Endothelial cell of umbilical vein (primary cell): ENCODE measurements around the gene CFAP43. TPM values are rescaled to one million over a fixed set of nuclear protein-coding genes. Genes with fewer than 3 reads are reported as not detected.

ENCODE experiments used
- BruUV-seq: library from RNA; stranded (reverse); fragments of 400-500 nt; replicated peaks from 2 replicates; lab custom pipeline; 2021; lab: Mats Ljungman, UMichigan
- CTCF ChIA-PET: fragments of 300-600, 350-600 bp; sonication (Branson Sonifier 250); formaldehyde crosslinking; loops from one replicate; lab custom pipeline; 2021; ENCODE audit warnings: antibody characterized with exemption, inconsistent platforms; lab: Charles Lee
- POLR2A ChIA-PET: fragments of 300-600, 350-600 bp; sonication (Branson Sonifier 250); formaldehyde crosslinking; loops from one replicate; lab custom pipeline; 2021; ENCODE audit warnings: antibody characterized with exemption, inconsistent platforms; lab: Charles Lee
- DNase-seq: peaks from one replicate; pipeline ENCODE4 v3.0.0-alpha.2; 2011; ENCODE audit warnings: low read depth, low spot score
- FAIRE-seq: peaks from 2 replicates; lab custom pipeline; 2011; peaks lifted over from hg19 to GRCh38; lab: Jason Lieb, UNC
- H2AFZ ChIP-seq: 2 replicates; pipeline ENCODE4 v1.6.0; 2012; ENCODE audit warnings: low read depth, low read length, control low read depth, inconsistent platforms
- H3K27ac ChIP-seq: 2 replicates; pipeline ENCODE4 v1.5.1; 2011; ENCODE audit warnings: low read depth, mild to moderate bottlenecking, control low read depth, low read length, moderate library complexity; ENCODE audit not compliant: insufficient read depth
- H3K27me3 ChIP-seq, 2 experiments: 2 replicates each; pipeline versions ENCODE4 v1.6.0 to v1.6.1; 2011; ENCODE audit warnings: low read length in 2 of 2, mixed read lengths in 1 of 2; ENCODE audit not compliant: control insufficient read depth in 2 of 2, insufficient read depth in 2 of 2
- H3K36me3 ChIP-seq, 2 experiments: 2 replicates in 1 of 2; 3 replicates in 1 of 2; pipeline ENCODE4 v1.5.1; 2011; ENCODE audit warnings: low read length in 2 of 2, mild to moderate bottlenecking in 1 of 2, moderate library complexity in 1 of 2; ENCODE audit not compliant: control insufficient read depth in 2 of 2, insufficient read depth in 2 of 2; ENCODE audit errors: extremely low read depth in 1 of 2
- H3K4me1 ChIP-seq: 3 replicates; pipeline ENCODE4 v1.5.1; 2011; ENCODE audit warnings: mild to moderate bottlenecking, low read length; ENCODE audit not compliant: control insufficient read depth, insufficient read depth; ENCODE audit errors: extremely low read depth
- H3K4me2 ChIP-seq: 2 replicates; pipeline ENCODE4 v1.6.1; 2011; ENCODE audit warnings: low read length, control low read depth, mixed read lengths; ENCODE audit not compliant: insufficient read depth
- H3K4me3 ChIP-seq, 3 experiments: fragments of 200-600 bp in 1 of 3; sonication (generic), shearing (Covaris generic) in 1 of 3; replicated peaks in 1 of 3; 2 replicates each; pipeline ENCODE4 v1.5.1; 2011 to 2016; ENCODE audit warnings: control low read depth in 3 of 3, low read length in 3 of 3, mild to moderate bottlenecking in 2 of 3, inconsistent platforms in 1 of 3, low read depth in 1 of 3, moderate library complexity in 1 of 3; ENCODE audit not compliant: insufficient read depth in 1 of 3
- H3K79me2 ChIP-seq: 2 replicates; pipeline ENCODE4 v1.6.0; 2012; ENCODE audit warnings: low read length, inconsistent platforms; ENCODE audit not compliant: control insufficient read depth, insufficient read depth
- H3K9ac ChIP-seq: replicated peaks from 2 replicates; pipeline ENCODE3; 2011; ENCODE audit warnings: low read length, control low read depth; ENCODE audit not compliant: insufficient read depth; ENCODE audit errors: extremely low read depth
- H3K9me1 ChIP-seq: replicated peaks from 3 replicates; pipeline ENCODE4 v1.6.0; 2011; ENCODE audit warnings: mild to moderate bottlenecking, low read length; ENCODE audit not compliant: control insufficient read depth, insufficient read depth; ENCODE audit errors: extremely low read depth
- H3K9me3 ChIP-seq: replicated peaks from 2 replicates; pipeline ENCODE4 v1.5.1; 2012; ENCODE audit warnings: low read length, inconsistent platforms; ENCODE audit not compliant: control insufficient read depth, insufficient read depth
- H4K20me1 ChIP-seq: replicated peaks from 2 replicates; pipeline ENCODE3; 2011; ENCODE audit warnings: mild to moderate bottlenecking, low read length; ENCODE audit not compliant: control insufficient read depth, insufficient read depth; ENCODE audit errors: extremely low read depth
- CTCF ChIP-seq, 2 donors: IDR thresholded peaks; 1 replicate in 1 of 2; 2 replicates in 1 of 2; pipeline ENCODE4 v1.5.1; 2011; ENCODE audit warnings: low read length in 2 of 2, mild to moderate bottlenecking in 2 of 2, moderate library complexity in 2 of 2, control low read depth in 1 of 2, inconsistent platforms in 1 of 2, low read depth in 1 of 2; ENCODE audit not compliant: insufficient read depth in 1 of 2; ENCODE audit errors: extremely low read depth in 1 of 2
- EZH2 ChIP-seq: IDR thresholded peaks from 2 replicates; pipeline ENCODE4 v1.6.1; 2012; ENCODE audit warnings: borderline replicate concordance, low read depth, mild to moderate bottlenecking, moderate library complexity, low read length, inconsistent platforms; ENCODE audit not compliant: severe bottlenecking
- FOS ChIP-seq: IDR thresholded peaks from 2 replicates; pipeline ENCODE4 v1.6.1; 2011; ENCODE audit warnings: mild to moderate bottlenecking, low read length, moderate library complexity, borderline replicate concordance; ENCODE audit not compliant: insufficient read depth
- GATA2 ChIP-seq: IDR thresholded peaks from 2 replicates; pipeline ENCODE4 v1.7.0; 2011; ENCODE audit warnings: low read depth, mild to moderate bottlenecking, moderate library complexity, mixed read lengths, low read length; ENCODE audit not compliant: insufficient read length, insufficient read depth
- JUN ChIP-seq: IDR thresholded peaks from 2 replicates; pipeline ENCODE4 v1.6.1; 2011; ENCODE audit warnings: borderline replicate concordance, low read depth; ENCODE audit not compliant: insufficient read length, insufficient read depth
- MAX ChIP-seq: IDR thresholded peaks from 2 replicates; pipeline ENCODE4 v1.6.1; 2011; ENCODE audit not compliant: insufficient read depth, insufficient read length
- MYC ChIP-seq: IDR thresholded peaks from one replicate; pipeline ENCODE4 v1.6.1; 2011; ENCODE audit warnings: mild to moderate bottlenecking, low read depth, low read length
- POLR2A ChIP-seq: IDR thresholded peaks from 2 replicates; pipeline ENCODE4 v1.6.1; 2012; ENCODE audit warnings: low read depth, mild to moderate bottlenecking, control low read depth, low read length
- POLR2AphosphoS5 ChIP-seq: IDR thresholded peaks from 2 replicates; pipeline ENCODE4 v1.6.1; 2012; ENCODE audit warnings: low read depth, mild to moderate bottlenecking, control low read depth, low read length, moderate library complexity; ENCODE audit not compliant: insufficient read depth
- dilution Hi-C: fragments of 300-500 bp; cut with MboI; formaldehyde crosslinking; loops from one replicate; pipeline ENCODE4 v1.15.0; 2019; ENCODE audit warnings: low sequenced_read_pairs; ENCODE audit not compliant: extremely low pct_ligation_motif_present
- intact Hi-C: fragments of 100-400 bp; cut with micrococcal nuclease; formaldehyde crosslinking; loops from one replicate; pipeline ENCODE4 v1.10.0; 2022
- polyA plus RNA-seq, 4 experiments: library from polyadenylated mRNA; depleted of rRNA in 3 of 4; stranded (reverse) in 3 of 4; unstranded in 1 of 4; fragments of >200 nt; gene quantifications; 2 replicates each; pipeline versions ENCODE4 v1.2.1 to v1.2.3, GENCODE V29; 2011 to 2012; ENCODE audit warnings: missing spikeins in 1 of 4
- total RNA-seq: library from RNA; stranded (reverse); gene quantifications from 2 replicates; pipeline ENCODE4 v1.2.3, GENCODE V29; 2021

Gene CFAP43
- total and polyA plus RNA-seq, 2 donors (not counting 3 experiments of a cell fraction or from before 2014, with no cell fraction given), result 0.04 TPM; not detected in 1

- no peak overlapping the region for H3K27ac ChIP-seq
- POLR2A ChIA-PET, result no interaction called here
- intact Hi-C loops (no loop called here), dilution Hi-C loops (no loop called here)
- no peak overlapping the region for H3K4me2 ChIP-seq
- FAIRE-seq (no peak), DNase-seq (no peak)
- no peaks in the 10 kb centered on the region for H3K9me1 ChIP-seq
- H3K9ac ChIP-seq, result no peak overlapping the region
- no peak overlapping the region for H3K4me3 ChIP-seq
- H3K27me3 ChIP-seq, result peaks cover 7 to 22% of the 10 kb centered on the region in 2 experiments
- CTCF ChIA-PET, result interaction anchor here (0.8 to 3.1 kb wide), 4 partner anchors 10 to 20 kb away, joined by 3 to 15 read pairs (median 4); no protein-coding TSS in a partner anchor
- no peaks in the 10 kb centered on the region for H3K9me3 ChIP-seq
- H2AFZ ChIP-seq, result no peak overlapping the region
- H4K20me1 ChIP-seq, result no peaks in the 10 kb centered on the region
- no peaks in the 10 kb centered on the region for H3K4me1 ChIP-seq
- no peak for TF ChIP-seq EZH2
- TF ChIP-seq MYC, result no peak
- TF ChIP-seq POLR2AphosphoS5, result no peak
- no peak for TF ChIP-seq POLR2A
- TF ChIP-seq FOS, result no peak
- no peak for TF ChIP-seq MAX
- TF ChIP-seq GATA2, result no peak
- TF ChIP-seq JUN, result no peak
- TF ChIP-seq CTCF (IDR thresholded peaks at IDR 0.05; ENCODE audit: extremely low read depth in 1 of 2, insufficient read depth in 1 of 2, low read depth in 1 of 2, low read length in 2 of 2), result no peak
- no peaks in the 10 kb centered on the region for H3K79me2 ChIP-seq
- BruUV-seq, result no TSS peak
- no peaks in the 10 kb centered on the region for H3K36me3 ChIP-seq
Observed at GRCh38 chr10:104279550-104280259, 47.5 kb upstream of the CFAP43 start.
